Measurements from ENCODE around the gene PICALM.

DNA sequence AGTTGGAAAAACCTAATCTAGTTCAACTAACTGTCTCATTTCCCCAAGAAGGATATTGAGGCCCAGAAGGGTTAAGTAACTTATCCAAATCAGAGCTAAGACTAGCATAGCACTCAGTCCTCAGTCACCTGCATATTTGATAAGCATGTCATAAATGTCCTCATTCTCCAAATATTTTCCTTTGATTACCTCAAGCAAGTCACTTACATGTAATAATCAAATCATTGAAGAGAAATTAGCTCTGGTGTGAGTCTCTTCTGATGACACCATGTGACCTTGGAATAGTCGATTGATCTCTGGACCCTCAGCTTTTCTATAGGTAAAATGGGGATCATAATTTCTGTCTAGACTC lies 48.8 kb upstream of the PICALM start:
- no peak for TF ChIP-seq JUNB (IDR thresholded peaks at IDR 0.05)
- TF ChIP-seq, protein P1, sequence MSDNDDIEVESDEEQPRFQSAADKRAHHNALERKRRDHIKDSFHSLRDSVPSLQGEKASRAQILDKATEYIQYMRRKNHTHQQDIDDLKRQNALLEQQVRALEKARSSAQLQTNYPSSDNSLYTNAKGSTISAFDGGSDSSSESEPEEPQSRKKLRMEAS (IDR thresholded peaks at IDR 0.05): no peak
- TF ChIP-seq, protein P2, sequence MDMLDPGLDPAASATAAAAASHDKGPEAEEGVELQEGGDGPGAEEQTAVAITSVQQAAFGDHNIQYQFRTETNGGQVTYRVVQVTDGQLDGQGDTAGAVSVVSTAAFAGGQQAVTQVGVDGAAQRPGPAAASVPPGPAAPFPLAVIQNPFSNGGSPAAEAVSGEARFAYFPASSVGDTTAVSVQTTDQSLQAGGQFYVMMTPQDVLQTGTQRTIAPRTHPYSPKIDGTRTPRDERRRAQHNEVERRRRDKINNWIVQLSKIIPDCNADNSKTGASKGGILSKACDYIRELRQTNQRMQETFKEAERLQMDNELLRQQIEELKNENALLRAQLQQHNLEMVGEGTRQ (IDR thresholded peaks at IDR 0.05): no peak
- TF ChIP-seq, protein P3, sequence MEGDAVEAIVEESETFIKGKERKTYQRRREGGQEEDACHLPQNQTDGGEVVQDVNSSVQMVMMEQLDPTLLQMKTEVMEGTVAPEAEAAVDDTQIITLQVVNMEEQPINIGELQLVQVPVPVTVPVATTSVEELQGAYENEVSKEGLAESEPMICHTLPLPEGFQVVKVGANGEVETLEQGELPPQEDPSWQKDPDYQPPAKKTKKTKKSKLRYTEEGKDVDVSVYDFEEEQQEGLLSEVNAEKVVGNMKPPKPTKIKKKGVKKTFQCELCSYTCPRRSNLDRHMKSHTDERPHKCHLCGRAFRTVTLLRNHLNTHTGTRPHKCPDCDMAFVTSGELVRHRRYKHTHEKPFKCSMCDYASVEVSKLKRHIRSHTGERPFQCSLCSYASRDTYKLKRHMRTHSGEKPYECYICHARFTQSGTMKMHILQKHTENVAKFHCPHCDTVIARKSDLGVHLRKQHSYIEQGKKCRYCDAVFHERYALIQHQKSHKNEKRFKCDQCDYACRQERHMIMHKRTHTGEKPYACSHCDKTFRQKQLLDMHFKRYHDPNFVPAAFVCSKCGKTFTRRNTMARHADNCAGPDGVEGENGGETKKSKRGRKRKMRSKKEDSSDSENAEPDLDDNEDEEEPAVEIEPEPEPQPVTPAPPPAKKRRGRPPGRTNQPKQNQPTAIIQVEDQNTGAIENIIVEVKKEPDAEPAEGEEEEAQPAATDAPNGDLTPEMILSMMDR (IDR thresholded peaks at IDR 0.05): no peak

Measured in A549 (cell line).